ENCODE data around the gene GPX4.

GPX4 gene

DNA sequence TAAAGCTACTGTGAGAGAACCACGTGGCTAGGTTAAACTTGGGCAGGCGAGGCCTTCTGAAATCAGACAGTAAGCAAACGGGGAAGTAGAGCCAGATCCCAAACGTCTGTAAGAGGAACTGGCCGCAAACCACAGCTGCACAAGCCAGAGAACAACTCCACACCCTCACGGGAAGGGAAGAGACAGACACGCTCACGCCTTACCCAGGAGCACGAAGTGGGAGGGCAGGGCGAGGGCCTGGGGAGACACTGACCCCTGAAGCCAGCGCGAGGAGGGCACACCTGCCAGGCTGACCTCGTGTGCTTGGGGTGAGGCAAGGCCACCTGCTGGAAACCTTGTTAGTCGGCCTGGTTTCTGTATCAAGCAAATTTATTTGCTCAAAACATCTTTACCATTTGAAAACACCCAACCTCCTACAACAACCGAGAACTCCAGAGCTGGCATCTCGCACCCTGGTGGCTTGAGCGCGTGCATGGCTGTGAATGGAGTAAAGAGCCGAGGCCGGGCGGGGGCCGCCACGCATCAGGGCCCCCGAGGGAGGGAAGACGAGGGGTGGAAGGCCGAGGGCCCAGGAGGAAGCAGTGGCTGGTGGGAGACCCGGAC, 15.9 kb upstream of the GPX4 start:
- Histone ChIP-seq H3K79me2 (ENCODE audit: insufficient read depth, low read depth) (peaks cover 2% of the 10 kb centered on the region; the same call in 1 of the 2 replicates), H3K36me3 (ENCODE audit: insufficient read depth) (no peaks in the 10 kb centered on the region), H3K27me3 (ENCODE audit: insufficient read depth, low read depth) (no peaks in the 10 kb centered on the region), H2AFZ (ENCODE audit: low read depth) (no peak overlapping the region), H3K4me2 (no peak overlapping the region), H3K4me1 (ENCODE audit: low read depth, poor library complexity, severe bottlenecking) (no peaks in the 10 kb centered on the region), H3K27ac (no peak overlapping the region), H3K4me3 (IDR thresholded peaks at IDR 0.05; ENCODE audit: insufficient read depth, low read depth, low read length) (no peak overlapping the region), H4K20me1 (ENCODE audit: insufficient read depth) (no peaks in the 10 kb centered on the region), H3K9ac (no peak overlapping the region)
- TF ChIP-seq CTCF (conservative IDR thresholded peaks at IDR 0.05; ENCODE audit: low read depth, low read length) = no peak

DNA sequence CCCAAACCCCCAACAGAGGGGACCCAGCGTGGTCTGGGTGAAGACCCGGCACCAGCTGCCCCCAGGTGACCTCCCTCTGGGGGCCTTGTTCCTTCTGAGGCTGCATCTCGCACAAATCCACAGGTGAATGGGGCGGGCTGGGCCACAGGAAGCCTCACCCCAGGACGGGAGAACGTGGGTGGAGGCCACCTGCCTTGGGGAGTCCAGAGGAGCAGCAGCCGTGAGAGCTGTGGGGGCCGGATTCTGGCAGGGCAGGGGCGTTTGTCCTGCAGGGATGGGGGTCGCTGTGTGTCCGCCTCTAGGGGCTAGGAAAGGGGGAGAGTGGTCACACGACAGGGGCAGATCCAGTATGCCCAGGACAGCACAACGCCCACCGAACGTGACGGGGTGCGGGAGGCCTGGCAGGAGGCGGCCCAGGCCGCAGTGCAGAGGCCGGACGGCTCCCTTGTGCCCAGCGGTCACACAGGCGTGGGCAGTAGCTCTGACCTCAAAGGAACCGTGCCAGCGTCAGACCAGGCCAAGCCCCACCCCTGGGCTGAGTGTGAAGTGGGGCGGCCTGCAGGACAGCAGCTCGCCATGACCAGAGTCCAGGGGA, 15.3 kb upstream of the GPX4 start:
- Histone ChIP-seq H3K4me3 (IDR thresholded peaks at IDR 0.05; ENCODE audit: insufficient read depth, low read depth, low read length) (no peak overlapping the region), H3K4me2 (no peak overlapping the region), H3K79me2 (ENCODE audit: insufficient read depth, low read depth) (peaks cover 8% of the 10 kb centered on the region), H2AFZ (ENCODE audit: low read depth) (no peak overlapping the region), H3K9ac (no peak overlapping the region), H3K36me3 (ENCODE audit: insufficient read depth) (no peaks in the 10 kb centered on the region), H4K20me1 (ENCODE audit: insufficient read depth) (no peaks in the 10 kb centered on the region), H3K27me3 (ENCODE audit: insufficient read depth, low read depth) (no peaks in the 10 kb centered on the region), H3K4me1 (ENCODE audit: low read depth, poor library complexity, severe bottlenecking) (peaks cover under 1% of the 10 kb centered on the region), H3K27ac (no peak overlapping the region)
- TF ChIP-seq CTCF (conservative IDR thresholded peaks at IDR 0.05; ENCODE audit: low read depth, low read length) = no peak

DNA sequence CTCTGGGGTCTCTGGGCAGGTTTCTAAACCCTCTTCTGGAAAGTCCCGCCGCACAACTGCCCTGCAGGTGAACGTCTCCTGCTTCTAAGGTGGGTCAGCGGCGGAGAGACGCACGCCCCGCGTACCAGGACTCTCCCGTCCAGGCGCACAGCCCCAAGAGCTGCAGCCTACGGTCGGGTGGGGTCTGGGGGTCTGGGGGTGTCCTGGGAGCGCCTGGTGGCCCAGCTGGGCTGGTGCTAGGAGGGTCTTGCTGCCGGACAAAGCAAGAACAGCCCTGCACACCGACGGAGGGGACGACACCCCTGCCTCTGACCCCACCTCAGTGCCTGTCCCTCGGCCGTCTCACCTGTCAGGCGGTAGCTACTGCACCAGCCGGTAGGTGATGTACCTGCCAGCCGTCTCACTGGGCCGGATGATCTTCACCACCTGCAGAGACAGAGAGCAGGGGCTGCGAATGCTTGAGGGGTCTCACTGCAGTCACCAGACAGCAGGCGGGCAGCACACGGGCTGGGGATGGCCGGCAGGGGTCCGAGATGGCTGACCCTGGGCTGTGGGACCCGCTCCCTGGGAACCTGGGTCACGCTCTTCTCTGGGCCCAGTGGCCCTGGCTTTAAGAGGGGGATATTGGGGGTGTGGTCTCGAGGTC, 14.5 kb upstream of the GPX4 start:
- Histone ChIP-seq H4K20me1 (ENCODE audit: insufficient read depth) (no peaks in the 10 kb centered on the region), H3K4me1 (ENCODE audit: low read depth, poor library complexity, severe bottlenecking) (peaks cover 8% of the 10 kb centered on the region), H3K79me2 (ENCODE audit: insufficient read depth, low read depth) (peaks cover 16% of the 10 kb centered on the region), H3K4me2 (no peak overlapping the region), H3K9ac (no peak overlapping the region), H3K27ac (no peak overlapping the region), H2AFZ (ENCODE audit: low read depth) (no peak overlapping the region), H3K4me3 (IDR thresholded peaks at IDR 0.05; ENCODE audit: insufficient read depth, low read depth, low read length) (no peak overlapping the region), H3K36me3 (ENCODE audit: insufficient read depth) (no peaks in the 10 kb centered on the region), H3K27me3 (ENCODE audit: insufficient read depth, low read depth) (no peaks in the 10 kb centered on the region)
- no peak for TF ChIP-seq CTCF (conservative IDR thresholded peaks at IDR 0.05; ENCODE audit: low read depth, low read length)

GRCh38 chr19:1089891-1090290, 13.9 kb upstream of the GPX4 start:
- Histone ChIP-seq H3K27ac (no peak overlapping the region), H3K79me2 (ENCODE audit: insufficient read depth, low read depth) (peaks cover 22% of the 10 kb centered on the region), H3K4me2 (no peak overlapping the region), H3K36me3 (ENCODE audit: insufficient read depth) (no peaks in the 10 kb centered on the region), H3K4me3 (IDR thresholded peaks at IDR 0.05; ENCODE audit: insufficient read depth, low read depth, low read length) (no peak overlapping the region), H2AFZ (ENCODE audit: low read depth) (no peak overlapping the region), H3K27me3 (ENCODE audit: insufficient read depth, low read depth) (no peaks in the 10 kb centered on the region), H3K4me1 (ENCODE audit: low read depth, poor library complexity, severe bottlenecking) (peaks cover 8% of the 10 kb centered on the region), H4K20me1 (ENCODE audit: insufficient read depth) (0 out of 2 replicates have a peak, but pooled peaks cover 4% of the 10 kb centered on the region), H3K9ac (no peak overlapping the region)
- TF ChIP-seq CTCF (conservative IDR thresholded peaks at IDR 0.05; ENCODE audit: low read depth, low read length) = no peak

Measured in KMS-11 (cell line).